Dermis blood vessel endothelial cell (primary cell): Measurements from ENCODE around the gene PWWP2B. TPM values are rescaled to one million over a fixed set of nuclear protein-coding genes. Genes with fewer than 3 reads are reported as not detected.
"Not testable (repeated sequence)": the region's sequence is repeated elsewhere in the genome, so short reads cannot be mapped to it uniquely, and the experiment has no call there.

Experiments
- DNase-seq: peaks from one replicate; pipeline ENCODE4 v3.0.0; 2010
- total RNA-seq: library from RNA; depleted of rRNA; stranded (reverse); fragments of >200 nt; gene quantifications from 2 replicates; pipeline ENCODE4 v1.2.3, GENCODE V29; 2014

The PWWP2B gene
- total RNA-seq, 1 donor from 2014 or later, result 16.3 TPM

- peak; percentile 42 for DNase-seq
These were observed 14.6 kb upstream of the PWWP2B start for GRCh38 chr10:132382231-132382922.

DNA sequence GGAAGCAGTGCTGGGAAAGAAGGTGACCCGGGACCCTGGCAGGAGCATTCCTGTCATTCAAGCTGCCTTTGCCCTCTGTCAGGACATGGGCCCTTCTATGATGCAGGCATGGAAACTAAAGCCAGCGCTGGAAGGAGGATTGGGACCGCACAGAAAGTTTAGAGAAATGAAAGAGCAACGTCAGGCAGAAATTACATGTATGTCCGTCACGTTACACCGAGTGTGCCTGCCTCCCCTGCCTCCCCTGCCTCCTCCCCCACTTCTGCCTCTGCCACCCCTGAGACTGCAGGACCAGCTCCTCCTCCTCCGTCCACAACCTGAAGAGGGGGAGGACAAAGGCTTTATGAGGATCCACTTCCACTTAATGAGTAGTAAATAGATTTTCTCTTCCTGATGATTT, 13.9 kb upstream of the PWWP2B start:
- no peak for DNase-seq

- DNase-seq, result no peak
These were observed 13.2 kb upstream of the PWWP2B start for GRCh38 chr10:132383751-132384196.

DNA sequence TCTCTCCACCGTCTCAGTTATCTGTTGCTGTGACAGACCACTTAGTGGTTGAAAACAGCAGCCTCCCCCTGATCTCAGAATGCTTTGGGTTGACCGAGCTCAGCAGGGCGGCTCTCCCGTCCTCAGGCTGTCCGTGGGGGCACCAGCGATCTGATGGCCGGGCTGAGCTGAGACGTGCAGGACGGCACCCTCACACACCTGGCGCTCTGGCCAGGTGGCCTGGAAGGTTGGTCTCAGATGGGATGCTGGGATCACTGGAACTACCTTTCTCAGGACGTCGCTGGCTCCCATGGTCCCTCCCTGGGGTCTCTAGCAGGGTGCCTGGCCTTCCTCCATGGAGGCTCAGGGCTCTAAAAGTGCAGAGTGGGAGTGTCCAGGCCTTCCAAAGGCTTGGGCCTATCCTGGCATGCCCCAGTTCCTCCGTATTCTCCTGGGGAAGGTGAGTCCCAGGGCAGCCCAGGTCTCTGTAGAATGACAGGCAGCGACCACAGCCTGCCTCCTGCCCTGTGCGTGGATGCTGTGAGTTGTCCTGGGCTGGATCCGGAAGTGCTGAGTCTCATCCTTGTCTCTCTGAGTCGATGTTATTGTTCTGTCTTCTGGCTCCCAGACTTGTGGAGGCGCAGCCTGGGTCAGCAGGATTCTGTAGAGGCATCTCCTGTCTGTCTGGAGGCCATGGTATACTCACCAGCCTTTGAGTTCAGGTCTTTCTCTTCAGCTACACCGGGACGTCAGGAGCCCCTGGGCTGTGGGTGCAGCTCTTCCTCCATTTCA, 12.2 kb upstream of the PWWP2B start:
- no peak for DNase-seq

GRCh38 chr10:132385389-132385667, 11.7 kb upstream of the PWWP2B start:
- DNase-seq, result no peak

DNA sequence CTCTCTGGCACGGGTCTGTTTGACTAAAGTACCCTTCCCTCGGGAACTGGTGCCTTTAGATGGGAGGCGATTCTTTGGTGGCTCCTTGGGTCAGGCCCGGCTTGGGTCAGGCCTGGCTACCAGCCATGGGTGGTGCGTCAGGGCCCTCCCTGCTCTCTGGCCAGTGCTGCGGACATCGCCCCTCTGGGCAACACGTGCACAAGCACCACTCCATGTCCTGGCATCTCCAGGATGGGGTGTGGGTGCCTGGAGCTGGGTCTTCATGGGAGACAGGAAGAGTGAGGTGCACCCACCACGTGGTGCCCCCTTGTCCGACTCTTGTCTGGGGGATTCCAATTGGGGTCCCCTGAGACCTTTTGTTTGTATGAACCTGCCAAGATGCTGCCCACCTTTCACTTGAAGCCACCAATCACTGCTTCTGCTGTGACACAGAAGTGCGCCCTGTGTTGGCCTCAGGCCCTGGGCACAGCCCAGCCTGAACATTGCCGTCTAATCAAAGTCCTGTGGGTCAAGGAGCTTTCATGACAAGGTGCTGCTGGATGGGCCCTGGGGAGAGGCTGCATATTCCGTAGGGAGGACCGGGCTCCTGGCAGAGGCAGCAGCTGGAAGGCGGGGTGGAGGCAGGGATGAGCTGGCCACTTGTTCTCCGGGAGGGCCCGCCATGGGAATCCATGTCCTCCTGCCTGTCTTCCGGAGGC, 11.1 kb upstream of the PWWP2B start:
- DNase-seq, result no peak

DNA sequence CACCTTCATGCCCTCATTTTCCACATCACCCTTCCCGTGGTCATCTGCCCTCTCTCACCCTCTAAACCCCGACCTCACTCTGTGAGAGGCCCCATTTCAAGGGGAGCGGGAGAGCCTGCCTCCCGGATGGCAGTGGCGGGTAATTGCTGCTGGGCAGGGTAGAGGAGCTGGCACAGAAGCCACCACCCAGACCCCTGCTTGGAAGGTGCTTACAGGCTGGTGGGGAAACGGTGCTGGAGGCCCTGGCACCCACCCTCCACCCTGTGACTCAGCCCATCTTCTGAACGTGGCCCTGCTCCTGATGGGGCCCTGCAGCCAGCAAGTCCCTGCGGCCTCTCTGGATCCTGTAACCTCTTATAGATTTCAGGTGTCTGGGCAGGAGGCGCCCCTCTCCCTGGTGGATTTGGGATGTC, 10.6 kb upstream of the PWWP2B start:
- DNase-seq, result no peak

DNA sequence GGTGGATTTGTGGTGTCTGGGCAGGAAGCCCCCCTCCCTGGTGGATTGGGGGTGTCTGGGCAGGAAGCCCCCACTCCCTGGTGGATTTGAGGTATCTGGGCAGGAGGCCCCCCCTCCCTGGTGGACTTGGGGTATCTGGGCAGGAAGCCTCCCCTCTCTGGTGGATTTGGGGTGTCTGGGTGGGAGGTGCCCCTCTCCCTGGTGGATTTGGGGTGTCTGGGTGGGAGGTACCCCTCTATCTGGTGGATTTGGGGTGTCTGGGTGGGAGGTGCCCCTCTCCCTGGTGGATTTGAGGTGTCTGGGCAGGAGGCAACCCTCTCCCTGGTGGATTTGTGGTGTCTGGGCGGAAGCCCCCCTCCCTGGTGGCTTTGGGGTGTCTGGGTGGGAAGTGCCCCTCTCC, 10.1 kb upstream of the PWWP2B start:
- not testable (repeated sequence) for DNase-seq

- peak; percentile 66 for DNase-seq
These were observed 9.2 kb upstream of the PWWP2B start for GRCh38 chr10:132387764-132388210.

GRCh38 chr10:132388891-132389432, 8.0 kb upstream of the PWWP2B start:
- DNase-seq, result no peak

DNA sequence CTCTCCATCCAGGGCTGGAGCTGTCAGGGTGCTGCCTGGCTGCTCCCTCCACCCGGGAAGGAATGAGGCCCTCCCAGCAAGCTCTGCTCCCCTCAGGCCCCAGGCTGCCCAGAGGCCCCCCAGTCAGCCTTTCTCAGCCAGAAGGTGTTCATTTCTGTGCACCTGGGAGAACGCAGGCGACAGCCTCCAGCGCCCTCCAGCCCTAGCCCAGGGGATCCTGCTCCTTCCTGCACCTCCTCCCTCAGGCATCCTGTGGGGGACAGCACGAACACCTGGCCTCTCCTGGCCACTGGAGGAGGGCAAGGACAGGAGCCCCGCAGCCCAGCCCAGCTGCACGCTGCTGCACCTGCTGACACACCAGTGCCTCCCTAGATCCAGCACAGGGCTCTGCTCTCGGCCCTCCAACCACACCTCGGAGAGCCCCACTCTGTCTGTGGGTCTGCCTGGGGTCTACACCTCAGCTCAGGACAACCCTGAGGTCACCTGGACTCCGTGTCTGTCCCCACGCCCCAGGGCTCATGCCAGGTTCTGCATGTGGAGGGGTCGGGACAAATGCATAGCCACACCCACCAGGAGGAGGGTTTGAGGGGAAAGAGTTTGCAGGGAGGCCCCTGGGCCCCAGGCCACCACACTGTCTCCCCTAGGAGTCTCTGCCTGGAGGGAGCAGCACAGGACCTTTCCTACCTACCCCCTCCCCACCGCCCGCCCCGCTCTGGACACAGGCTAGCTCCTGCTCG, 7.4 kb upstream of the PWWP2B start:
- DNase-seq, result no peak

DNA sequence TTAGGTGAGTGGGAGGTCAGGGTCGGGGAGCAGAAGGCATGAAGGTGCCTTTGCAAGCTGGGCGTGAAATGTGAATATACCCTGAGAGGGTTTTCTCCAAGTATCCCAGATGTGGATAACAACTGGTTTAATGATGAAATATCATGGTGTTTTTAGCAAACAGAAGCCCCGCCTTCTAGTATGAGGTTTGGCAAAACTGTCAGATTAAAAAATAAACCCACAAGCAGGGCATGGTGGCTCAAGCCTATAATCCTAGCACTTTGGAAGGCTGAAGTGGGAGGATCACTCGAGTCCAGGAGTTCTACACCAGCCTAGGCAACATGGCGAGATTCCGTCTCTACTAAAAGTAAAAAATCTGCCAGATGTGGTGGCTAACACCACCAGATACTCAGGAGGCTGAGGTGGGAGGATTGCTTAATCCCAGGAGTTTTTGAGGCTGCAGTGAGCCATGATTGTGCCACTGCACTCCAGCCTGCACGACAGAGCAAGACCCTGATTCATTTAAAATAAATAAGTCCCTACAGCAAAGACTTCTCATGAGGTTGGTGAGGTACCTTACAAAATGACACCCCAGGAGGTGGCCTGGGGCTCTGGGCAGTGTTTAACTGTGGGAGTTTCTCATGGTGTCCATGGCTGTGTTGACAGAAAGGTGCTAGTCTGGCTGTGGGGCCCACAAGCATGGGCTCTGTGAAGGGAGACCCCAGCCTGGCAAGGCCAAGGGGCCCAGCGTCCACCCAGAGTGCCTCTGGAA, 6.7 kb upstream of the PWWP2B start:
- no peak for DNase-seq

- DNase-seq, result no peak
These were observed 5.9 kb upstream of the PWWP2B start for GRCh38 chr10:132390921-132391675.

DNA sequence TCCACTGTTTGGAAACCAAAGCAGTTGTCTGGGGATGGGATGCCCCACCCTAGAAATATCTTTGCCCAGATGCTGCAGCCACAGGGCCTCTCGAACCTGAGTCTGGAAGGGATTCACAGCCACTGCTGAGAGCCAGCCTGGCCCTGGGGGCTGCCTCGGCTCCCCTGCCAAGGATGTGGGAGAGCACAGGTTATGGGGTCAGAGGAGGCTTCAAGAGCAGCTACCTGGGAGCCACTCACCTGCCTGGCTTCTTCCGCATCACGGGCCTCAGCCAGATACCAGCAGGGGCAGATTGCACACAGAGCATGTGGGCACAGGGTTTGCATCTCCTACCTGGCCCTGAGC, 5.4 kb upstream of the PWWP2B start:
- no peak for DNase-seq

- no peak for DNase-seq
These were observed 4.7 kb upstream of the PWWP2B start for GRCh38 chr10:132392184-132392800.

DNA sequence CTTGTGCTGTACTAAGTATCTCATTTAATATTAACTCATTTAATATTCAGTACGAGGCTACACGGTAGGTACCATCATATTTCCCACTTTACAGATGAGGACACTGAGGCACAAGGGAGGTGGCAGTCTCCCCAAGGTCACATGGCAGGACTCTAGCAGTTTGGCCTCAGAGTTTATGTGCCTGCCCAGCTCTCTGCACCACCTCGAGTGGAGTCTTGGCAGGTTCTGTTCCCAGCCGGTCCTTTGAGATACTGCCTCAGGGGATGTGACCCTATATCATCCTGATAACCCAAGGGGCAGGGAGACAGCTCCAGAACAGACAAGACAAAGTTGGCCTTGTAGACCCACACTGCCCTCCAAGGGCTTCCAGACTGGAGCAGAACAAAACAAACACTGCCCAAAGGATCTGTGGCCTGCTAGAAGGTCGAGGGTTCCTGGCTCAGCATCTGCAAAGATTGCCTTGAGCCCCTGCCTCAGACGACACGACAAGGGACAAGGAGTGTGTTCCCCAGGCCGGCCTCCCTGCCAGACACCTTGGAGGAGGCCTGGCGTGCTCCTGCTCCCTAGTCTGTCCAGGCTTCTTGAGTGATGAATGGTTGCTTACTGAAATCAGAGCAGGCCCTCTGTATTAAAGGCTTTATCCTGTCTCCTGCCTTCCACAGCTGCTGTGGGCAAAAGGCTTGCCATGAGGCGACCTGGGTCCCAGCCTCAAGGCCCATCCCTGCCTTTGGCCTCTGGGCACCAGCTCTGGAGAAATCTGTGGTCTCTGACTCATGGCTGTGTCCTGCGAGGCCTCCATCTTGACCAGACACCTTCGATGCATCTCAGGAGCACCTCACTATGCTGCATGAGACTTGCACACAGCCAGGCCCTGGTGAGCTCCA, 3.9 kb upstream of the PWWP2B start:
- DNase-seq, result no peak

GRCh38 chr10:132393695-132394181, 3.3 kb upstream of the PWWP2B start:
- DNase-seq, result no peak

- DNase-seq, result no peak
These were observed 2.7 kb upstream of the PWWP2B start for GRCh38 chr10:132394201-132394811.
